ENCODE measurements around the gene MDM2.

GRCh38 chr12:68814490-68815231 lies 6.7 kb downstream of the MDM2 start:
- no peak for TF ChIP-seq EZH2 (IDR thresholded peaks at IDR 0.05; ENCODE audit: low read depth, low read length, severe bottlenecking)
- no peak for TF ChIP-seq ATF3 (IDR thresholded peaks at IDR 0.05; ENCODE audit: insufficient read depth, low read depth, low read length)
- no peak for TF ChIP-seq MAX (IDR thresholded peaks at IDR 0.05)
- no peak for TF ChIP-seq POLR2A (IDR thresholded peaks at IDR 0.05; ENCODE audit: control extremely low read depth in 1 of 2, low read depth in 2 of 2, low read length in 2 of 2)
- no peak for TF ChIP-seq CTCF (IDR thresholded peaks at IDR 0.05; ENCODE audit: control extremely low read depth in 1 of 3, insufficient read depth in 1 of 3, low read depth in 1 of 3, low read length in 3 of 3)

Measured in H1 (cell line).